PC-9 (cell line): ENCODE measurements around the gene NRN1.

Source experiments
- CTCF ChIP-seq: fragments of 200-600 bp; sonication (generic); conservative IDR thresholded peaks from 2 replicates; pipeline ENCODE4 v1.6.1; 2017; ENCODE audit warnings: mixed run types, antibody characterized with exemption, mild to moderate bottlenecking, moderate library complexity
- EZH2 ChIP-seq: fragments of 200-600 bp; sonication (generic); IDR thresholded peaks from 2 replicates; pipeline ENCODE4 v1.8.0; 2017; ENCODE audit warnings: antibody characterized with exemption, low read depth

GRCh38 chr6:5995949-5996713 is 10.6 kb downstream of the NRN1 start:
- no peak for TF ChIP-seq CTCF
- no peak for TF ChIP-seq EZH2
